Measurements from ENCODE around the gene FXN. TPM values are rescaled to one million over a fixed set of nuclear protein-coding genes. Genes with fewer than 3 reads are reported as not detected.
A peak's percentile ranks its signal among the peaks of the same experiment; 100 is the strongest.
"Not testable (repeated sequence)": the region's sequence is repeated elsewhere in the genome, so short reads cannot be mapped to it uniquely, and the experiment has no call there.

Gene FXN
- 13.0 and 14.4 TPM in 2 replicates for total RNA-seq (2014; rRNA removed; shearing (Covaris generic))

DNA sequence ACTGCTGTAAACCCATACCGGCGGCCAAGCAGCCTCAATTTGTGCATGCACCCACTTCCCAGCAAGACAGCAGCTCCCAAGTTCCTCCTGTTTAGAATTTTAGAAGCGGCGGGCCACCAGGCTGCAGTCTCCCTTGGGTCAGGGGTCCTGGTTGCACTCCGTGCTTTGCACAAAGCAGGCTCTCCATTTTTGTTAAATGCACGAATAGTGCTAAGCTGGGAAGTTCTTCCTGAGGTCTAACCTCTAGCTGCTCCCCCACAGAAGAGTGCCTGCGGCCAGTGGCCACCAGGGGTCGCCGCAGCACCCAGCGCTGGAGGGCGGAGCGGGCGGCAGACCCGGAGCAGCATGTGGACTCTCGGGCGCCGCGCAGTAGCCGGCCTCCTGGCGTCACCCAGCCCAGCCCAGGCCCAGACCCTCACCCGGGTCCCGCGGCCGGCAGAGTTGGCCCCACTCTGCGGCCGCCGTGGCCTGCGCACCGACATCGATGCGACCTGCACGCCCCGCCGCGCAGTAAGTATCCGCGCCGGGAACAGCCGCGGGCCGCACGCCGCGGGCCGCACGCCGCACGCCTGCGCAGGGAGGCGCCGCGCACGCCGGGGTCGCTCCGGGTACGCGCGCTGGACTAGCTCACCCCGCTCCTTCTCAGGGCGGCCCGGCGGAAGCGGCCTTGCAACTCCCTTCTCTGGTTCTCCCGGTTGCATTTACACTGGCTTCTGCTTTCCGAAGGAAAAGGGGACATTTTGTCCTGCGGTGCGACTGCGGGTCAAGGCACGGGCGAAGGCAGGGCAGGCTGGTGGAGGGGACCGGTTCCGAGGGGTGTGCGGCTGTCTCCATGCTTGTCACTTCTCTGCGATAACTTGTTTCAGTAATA, at the start of gene FXN:
Gene FXN (plus strand): TSS at position 315 of the 871 bp plus-strand sequence. CDS start 31 bp downstream, at position 346.
- peak; percentile 81 to 86 for DNase-seq
- H3K36me3 ChIP-seq = 0 out of 2 replicates have a peak, but pooled peaks cover 2% of the 10 kb centered on the region
- no peaks in the 10 kb centered on the region for H3K27me3 ChIP-seq
- no peaks in the 10 kb centered on the region; the same call in 1 of the 2 replicates for H3K4me1 ChIP-seq
- H3K27ac ChIP-seq = peak within 1 kb of the TSS; percentile 54; the same call in 1 of the 2 replicates
- no peaks in the 10 kb centered on the region for H3K9me3 ChIP-seq (replicated peaks)
- peak within 1 kb of the TSS; percentile 74 for H3K4me3 ChIP-seq

DNA sequence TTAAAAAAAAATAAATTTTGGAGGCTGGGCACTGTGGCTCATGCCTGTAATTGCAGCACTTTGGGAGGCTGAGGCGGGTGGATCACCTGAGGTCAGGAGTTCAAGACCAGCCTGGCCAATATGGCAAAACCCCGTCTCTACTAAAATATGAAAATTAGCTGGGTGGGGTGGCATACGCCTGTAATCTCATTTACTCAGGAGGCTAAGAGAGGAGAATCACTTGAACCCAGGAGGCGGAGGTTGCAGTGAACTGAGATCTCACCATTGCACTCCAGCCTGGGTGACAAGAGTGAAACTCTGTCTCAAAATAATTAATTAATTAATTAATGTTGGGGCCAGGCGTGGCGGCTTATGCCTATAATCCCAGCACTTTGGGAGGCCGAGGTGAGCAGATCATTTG, 48.6 kb upstream of the FXN start:
- not testable (repeated sequence) for H3K9me3 ChIP-seq (replicated peaks); H3K4me3 ChIP-seq; H3K27ac ChIP-seq; H3K27me3 ChIP-seq; H3K4me1 ChIP-seq; DNase-seq; H3K36me3 ChIP-seq

DNA sequence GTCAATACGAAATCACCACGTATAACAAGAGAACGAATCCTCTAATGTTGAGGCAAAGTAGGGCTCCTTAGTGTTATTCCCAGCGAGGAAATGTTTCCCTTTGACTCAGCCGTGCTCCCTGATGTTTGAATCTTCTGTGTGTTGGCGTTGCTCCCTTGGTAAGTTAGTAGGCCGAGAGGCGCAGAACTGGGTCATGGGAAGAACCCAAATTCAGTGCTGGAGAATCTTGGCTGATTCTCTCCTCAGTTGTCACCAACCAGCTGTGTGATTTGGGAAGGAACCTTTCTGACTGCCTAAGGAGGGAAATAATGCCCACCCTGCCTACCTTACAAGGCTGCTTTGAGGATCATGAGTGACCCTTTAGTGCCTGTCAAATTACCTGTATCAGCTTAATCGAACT, 44.1 kb upstream of the FXN start:
- H3K9me3 ChIP-seq (replicated peaks) = no peaks in the 10 kb centered on the region
- H3K4me3 ChIP-seq = no peak overlapping the region
- no peak for DNase-seq
- H3K27ac ChIP-seq = no peak overlapping the region
- no peaks in the 10 kb centered on the region for H3K36me3 ChIP-seq
- H3K27me3 ChIP-seq = no peaks in the 10 kb centered on the region
- no peaks in the 10 kb centered on the region for H3K4me1 ChIP-seq

DNA sequence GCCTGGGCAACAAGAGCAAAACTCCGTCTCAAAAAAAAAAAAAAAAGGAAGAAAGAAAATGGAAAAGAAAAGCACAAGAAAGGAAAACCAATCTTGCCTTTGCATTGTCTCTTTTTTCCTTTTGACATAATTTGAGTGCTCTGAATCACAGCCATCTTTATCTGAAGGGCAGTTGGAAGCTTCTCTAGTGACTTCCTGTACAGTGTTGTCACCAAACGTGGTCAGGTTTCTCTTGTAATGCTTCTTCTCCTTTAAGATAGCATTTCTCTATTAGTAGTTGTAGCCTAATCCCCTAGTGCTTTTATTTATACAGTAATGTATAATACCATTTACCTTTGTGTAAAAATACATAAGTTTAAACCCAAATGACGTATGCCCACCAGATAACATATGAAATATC, 39.8 kb upstream of the FXN start:
- no peaks in the 10 kb centered on the region for H3K36me3 ChIP-seq
- H3K4me3 ChIP-seq = no peak overlapping the region
- DNase-seq = no peak
- no peaks in the 10 kb centered on the region for H3K27me3 ChIP-seq
- H3K27ac ChIP-seq = no peak overlapping the region
- no peaks in the 10 kb centered on the region for H3K9me3 ChIP-seq (replicated peaks)
- no peaks in the 10 kb centered on the region for H3K4me1 ChIP-seq

DNA sequence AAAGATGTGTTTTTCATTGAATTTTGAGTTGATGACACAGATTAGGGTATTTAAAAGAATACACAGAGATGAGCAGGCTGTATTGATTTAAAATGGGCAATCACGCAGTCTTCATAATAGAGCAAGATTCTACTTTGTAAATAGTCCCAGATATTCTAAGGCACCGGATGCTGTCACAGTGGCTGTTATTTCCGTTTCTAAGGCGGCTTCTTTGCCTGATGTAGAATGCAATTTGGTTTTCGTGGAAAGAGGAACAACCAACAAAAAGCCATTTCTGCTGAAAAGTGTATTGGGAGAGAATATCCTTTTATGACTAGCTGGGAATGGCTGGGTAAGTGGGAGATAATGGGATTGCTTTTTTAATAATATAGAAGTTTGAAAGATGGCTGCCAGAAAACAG, 39.1 kb upstream of the FXN start:
- Histone ChIP-seq H3K27me3 (no peaks in the 10 kb centered on the region), H3K36me3 (no peaks in the 10 kb centered on the region), H3K4me3 (no peak overlapping the region), H3K9me3 (replicated peaks) (no peaks in the 10 kb centered on the region), H3K27ac (no peak overlapping the region), H3K4me1 (no peaks in the 10 kb centered on the region)
- DNase-seq = no peak

DNA sequence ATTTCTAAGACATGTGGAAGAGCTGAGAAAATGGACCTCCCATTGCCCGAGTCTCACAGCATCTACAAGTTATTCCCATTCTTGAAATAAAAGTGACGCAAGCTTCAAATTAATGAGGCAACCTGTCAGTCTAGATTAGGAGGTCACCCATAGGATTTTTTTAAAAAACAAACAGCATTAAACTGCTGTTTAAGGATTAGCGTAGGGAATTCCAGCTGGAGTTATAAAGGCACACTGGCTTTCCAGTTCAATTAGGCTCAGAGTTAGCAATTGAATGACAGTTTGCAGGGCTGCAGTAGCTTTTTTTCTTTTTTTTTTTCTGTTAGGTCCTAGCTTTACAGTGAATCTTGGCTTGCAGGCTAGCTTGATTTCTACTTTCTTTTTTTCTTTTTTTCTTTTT, 37.9 kb upstream of the FXN start:
- no peaks in the 10 kb centered on the region for H3K27me3 ChIP-seq
- no peaks in the 10 kb centered on the region for H3K36me3 ChIP-seq
- DNase-seq = no peak
- H3K27ac ChIP-seq = no peak overlapping the region
- H3K9me3 ChIP-seq (replicated peaks) = no peaks in the 10 kb centered on the region
- no peaks in the 10 kb centered on the region for H3K4me1 ChIP-seq
- no peak overlapping the region for H3K4me3 ChIP-seq

DNA sequence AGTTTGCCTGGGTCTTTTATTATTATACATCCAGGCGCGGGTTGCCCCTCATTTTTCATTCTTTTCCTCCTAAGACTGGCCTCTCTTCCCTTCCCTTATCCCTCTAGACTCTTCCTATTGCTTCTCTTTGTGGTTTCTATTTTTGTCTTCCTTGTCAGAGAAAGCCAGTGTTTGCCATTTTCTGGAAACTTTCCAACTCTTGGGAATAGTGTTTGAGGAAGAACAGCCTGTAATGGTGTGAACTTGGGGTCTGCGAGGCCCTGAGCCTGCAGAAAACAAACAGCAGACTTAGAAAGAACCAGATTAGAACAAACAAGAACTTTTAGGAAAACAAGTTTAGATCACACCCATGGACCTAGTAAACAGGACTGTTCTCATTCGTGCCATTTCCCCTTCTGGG, 37.2 kb upstream of the FXN start:
- no peak for DNase-seq
- H3K27ac ChIP-seq = no peak overlapping the region
- H3K27me3 ChIP-seq = no peaks in the 10 kb centered on the region
- no peak overlapping the region for H3K4me3 ChIP-seq
- H3K36me3 ChIP-seq = no peaks in the 10 kb centered on the region
- no peaks in the 10 kb centered on the region for H3K9me3 ChIP-seq (replicated peaks)
- no peaks in the 10 kb centered on the region for H3K4me1 ChIP-seq

DNA sequence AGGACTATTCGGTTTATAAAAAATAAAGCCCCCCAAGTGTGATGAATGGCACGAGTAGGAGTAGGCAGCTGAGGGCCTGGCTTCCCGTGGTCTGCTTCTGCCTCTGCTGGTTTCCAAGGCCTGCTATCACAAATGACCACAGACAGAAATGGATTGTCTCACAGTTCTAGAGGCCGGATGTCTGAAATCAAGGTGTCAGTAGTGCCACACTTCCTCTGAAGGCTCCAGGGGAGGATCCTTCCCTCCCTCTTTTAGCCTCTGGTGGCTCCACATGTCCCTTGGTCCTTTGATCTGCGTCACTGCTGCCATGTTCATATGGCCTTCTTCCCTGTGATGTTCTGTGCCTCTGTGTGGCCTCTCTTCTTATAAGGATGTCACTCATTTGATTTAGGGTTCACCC, 36.7 kb upstream of the FXN start:
- Histone ChIP-seq H3K9me3 (replicated peaks) (no peaks in the 10 kb centered on the region), H3K27ac (no peak overlapping the region), H3K4me3 (no peak overlapping the region), H3K36me3 (no peaks in the 10 kb centered on the region), H3K4me1 (no peaks in the 10 kb centered on the region), H3K27me3 (no peaks in the 10 kb centered on the region)
- DNase-seq = no peak

DNA sequence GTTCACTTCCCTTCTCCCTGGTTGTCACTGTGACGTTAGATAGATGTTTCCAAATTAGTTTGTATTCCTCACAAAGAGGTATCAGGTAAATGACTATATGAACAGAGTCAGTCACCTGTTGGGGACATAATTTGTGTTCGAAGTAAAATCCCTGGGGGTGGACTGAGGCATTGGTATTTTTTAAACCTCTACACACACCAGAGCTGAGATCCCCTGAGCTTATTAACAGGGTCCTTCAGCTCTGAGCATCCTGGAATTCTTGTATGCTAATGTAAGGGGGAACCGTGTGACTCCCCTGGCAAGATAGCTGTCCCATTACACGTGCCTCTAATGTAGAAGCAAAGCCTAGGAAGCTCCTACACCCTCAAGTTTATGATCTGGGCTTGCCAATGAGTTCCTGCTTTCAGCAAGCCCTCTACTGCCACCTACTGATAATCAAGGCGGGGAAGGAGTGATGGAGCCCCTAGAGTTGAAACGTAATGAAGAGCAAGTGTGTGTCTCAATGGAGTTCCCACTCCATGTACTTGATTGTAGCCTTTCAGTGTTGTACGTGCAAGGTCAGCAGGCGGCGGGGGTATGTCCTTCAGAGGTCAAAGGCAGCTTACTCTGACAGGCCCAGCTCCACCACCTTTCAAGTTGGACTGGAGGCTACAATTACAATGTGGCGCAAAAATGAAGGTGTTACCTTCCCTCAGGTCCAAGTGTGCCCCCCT, 36.0 kb upstream of the FXN start:
- peak; percentile 75 to 86 for DNase-seq
- H3K4me1 ChIP-seq = no peaks in the 10 kb centered on the region
- H3K27ac ChIP-seq = no peak overlapping the region
- no peaks in the 10 kb centered on the region for H3K9me3 ChIP-seq (replicated peaks)
- H3K4me3 ChIP-seq = no peak overlapping the region
- H3K27me3 ChIP-seq = no peaks in the 10 kb centered on the region
- H3K36me3 ChIP-seq = no peaks in the 10 kb centered on the region

DNA sequence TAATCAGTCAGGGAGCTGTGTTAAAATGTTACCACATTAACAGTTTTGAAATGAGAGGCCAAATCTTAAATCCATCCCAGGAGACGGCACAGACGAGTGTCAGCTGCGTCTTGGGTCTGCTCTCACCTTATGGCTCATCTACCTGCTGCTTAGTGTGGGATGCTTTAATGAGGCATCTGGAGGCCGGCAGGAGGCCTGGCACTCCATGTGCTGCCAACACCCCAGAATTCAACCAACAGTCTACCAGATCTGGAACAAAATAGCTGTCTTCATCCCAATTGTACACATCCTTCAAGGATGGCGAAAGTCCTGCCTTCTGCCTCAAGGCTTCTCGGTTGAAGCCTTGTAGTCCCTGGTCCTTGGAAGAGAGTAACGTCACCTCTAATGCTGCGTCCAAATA, 33.6 kb upstream of the FXN start:
- no peak overlapping the region for H3K27ac ChIP-seq
- no peaks in the 10 kb centered on the region for H3K9me3 ChIP-seq (replicated peaks)
- H3K36me3 ChIP-seq = no peaks in the 10 kb centered on the region
- H3K4me3 ChIP-seq = no peak overlapping the region
- H3K27me3 ChIP-seq = peaks cover 3% of the 10 kb centered on the region; the same call in 1 of the 2 replicates
- no peak for DNase-seq
- H3K4me1 ChIP-seq = no peaks in the 10 kb centered on the region

DNA sequence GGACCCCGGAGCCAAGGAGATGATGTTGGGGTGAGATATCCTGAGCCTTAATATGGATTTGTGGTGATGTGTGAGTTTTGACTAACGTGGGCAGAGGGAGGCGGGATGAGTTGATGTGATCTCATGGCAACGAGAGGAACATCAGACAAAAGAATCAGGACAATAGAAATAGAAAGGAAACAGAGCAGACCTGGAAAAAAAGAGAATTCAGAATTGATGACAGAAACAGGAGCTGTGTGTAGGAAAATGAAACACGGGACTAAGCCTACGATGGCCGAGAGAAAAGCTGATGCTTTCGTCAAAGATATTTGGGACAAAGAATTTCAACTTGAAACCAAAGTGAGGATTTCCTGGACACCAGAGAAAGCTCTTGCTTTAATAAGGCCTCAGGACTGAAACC, 32.5 kb upstream of the FXN start:
- Histone ChIP-seq H3K27ac (no peak overlapping the region), H3K36me3 (no peaks in the 10 kb centered on the region), H3K4me1 (no peaks in the 10 kb centered on the region), H3K4me3 (no peak overlapping the region), H3K27me3 (peaks cover 3% of the 10 kb centered on the region; the same call in 1 of the 2 replicates), H3K9me3 (replicated peaks) (no peaks in the 10 kb centered on the region)
- no peak for DNase-seq

DNA sequence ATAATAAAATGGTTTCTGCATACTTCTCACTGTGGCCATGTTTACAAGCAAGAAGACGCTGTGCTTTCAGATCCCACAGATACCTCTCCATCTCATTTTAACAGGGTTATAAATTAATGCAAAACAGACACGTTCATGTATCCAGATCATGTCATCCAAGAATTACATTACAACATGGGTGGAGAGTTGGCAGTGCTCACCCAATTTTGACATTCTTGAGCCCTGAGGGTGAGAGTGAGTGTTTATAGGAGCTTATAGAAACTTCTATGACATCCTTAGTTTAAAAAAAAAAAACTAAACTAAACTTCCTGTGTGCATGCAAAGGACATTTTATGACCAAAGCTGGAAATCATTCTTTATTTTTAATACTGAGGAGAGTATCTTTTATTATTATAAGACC, 30.7 kb upstream of the FXN start:
- peaks cover 3% of the 10 kb centered on the region; the same call in 1 of the 2 replicates for H3K27me3 ChIP-seq

DNA sequence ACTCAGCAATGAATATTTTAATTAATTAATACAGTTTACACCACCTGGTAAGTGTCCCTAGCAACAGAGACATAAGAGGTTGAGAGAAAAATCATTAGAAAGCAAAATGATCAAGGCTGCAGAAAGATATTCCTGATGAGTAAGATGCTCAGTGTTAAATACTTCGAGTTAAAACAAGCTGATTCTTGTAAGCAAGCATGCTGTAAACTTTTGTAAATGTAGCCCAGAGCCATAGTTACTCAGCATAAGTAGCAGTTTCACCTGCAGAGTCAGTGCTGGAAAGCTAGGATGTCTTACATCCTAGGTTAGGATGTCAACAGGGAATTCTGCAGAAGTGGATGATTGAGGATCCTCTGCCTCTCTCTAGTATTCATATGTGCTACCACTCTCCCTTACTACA, 25.8 kb upstream of the FXN start:
- Histone ChIP-seq H3K36me3 (no peaks in the 10 kb centered on the region), H3K4me1 (no peaks in the 10 kb centered on the region), H3K9me3 (replicated peaks) (no peaks in the 10 kb centered on the region), H3K27me3 (peaks cover 3% of the 10 kb centered on the region; the same call in 1 of the 2 replicates), H3K4me3 (no peak overlapping the region), H3K27ac (no peak overlapping the region)
- DNase-seq = no peak

More for the DNA sequence above, 30.7 kb upstream of the FXN start:
- no peak overlapping the region for H3K4me3 ChIP-seq
- H3K9me3 ChIP-seq (replicated peaks) = no peaks in the 10 kb centered on the region
- no peak overlapping the region for H3K27ac ChIP-seq
- no peaks in the 10 kb centered on the region for H3K4me1 ChIP-seq
- H3K36me3 ChIP-seq = no peaks in the 10 kb centered on the region
- DNase-seq = no peak

DNA sequence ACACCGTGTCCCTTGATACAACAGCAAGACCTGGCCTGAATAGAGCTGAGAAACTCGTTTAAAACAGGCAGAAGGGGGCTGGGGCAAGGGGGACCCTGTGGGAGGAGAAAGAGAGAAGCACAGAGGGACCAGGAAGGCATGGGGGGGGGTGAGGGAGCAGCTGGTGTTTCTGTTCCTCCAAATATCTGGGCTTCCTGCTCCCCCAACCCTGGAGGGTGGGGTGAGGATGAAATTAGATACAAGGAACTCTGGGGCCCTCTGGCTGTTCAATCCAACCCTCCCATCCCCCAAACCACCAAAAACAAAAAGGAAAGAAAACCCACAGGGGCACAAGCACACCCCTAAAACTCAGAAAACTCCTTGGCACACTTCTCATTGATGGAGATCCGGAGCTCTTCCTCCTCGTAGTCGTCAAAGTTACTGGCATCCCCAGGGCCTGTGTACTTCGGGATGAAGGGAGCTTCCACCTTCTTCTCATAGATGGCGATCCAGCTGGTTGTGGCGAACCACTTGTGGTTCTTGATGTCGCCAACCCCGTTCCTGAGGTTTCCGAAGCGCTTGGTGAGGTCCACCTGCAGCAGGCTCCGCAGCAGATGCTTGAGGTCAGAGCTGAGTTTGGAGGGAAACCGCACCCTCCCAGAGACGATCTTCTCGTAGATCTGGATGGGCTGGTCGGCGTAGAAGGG, 22.7 kb upstream of the FXN start:
- Histone ChIP-seq H3K27me3 (no peaks in the 10 kb centered on the region; the same call in 1 of the 2 replicates), H3K27ac (no peak overlapping the region), H3K36me3 (no peaks in the 10 kb centered on the region), H3K4me3 (no peak overlapping the region), H3K9me3 (replicated peaks) (no peaks in the 10 kb centered on the region), H3K4me1 (no peaks in the 10 kb centered on the region)
- DNase-seq = no peak

DNA sequence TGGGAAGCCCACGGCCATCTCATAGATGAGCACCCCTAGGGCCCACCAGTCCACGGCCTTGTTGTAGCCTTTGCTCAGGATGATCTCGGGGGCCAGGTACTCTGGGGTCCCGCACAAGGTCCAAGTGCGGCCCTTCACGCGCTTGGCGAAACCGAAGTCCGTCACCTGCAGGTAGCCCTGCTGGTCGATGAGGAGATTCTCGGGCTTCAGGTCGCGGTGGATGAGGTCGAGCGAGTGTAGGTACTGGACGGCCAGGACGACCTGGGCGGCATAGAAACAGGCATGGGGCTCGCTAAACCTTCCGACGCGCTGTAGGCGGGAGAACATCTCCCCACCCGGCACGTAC, 22.2 kb upstream of the FXN start:
- DNase-seq = no peak
- Histone ChIP-seq H3K9me3 (replicated peaks) (no peaks in the 10 kb centered on the region), H3K27me3 (no peaks in the 10 kb centered on the region; the same call in 1 of the 2 replicates), H3K4me1 (no peaks in the 10 kb centered on the region), H3K36me3 (no peaks in the 10 kb centered on the region), H3K27ac (no peak overlapping the region), H3K4me3 (no peak overlapping the region)

All from SJCRH30 (cell line).